Measurements from ENCODE around the gene CACNA1B. TPM values are rescaled to one million over a fixed set of nuclear protein-coding genes. Genes with fewer than 3 reads are reported as not detected.

CACNA1B gene
- total and polyA plus RNA-seq, 2 donors (not counting 1 experiment from before 2014, with no cell fraction given), result 0.15 TPM; not detected in 1

- Histone ChIP-seq H4K20me1 (ENCODE audit: control insufficient read depth, insufficient read depth, low read length, poor library complexity, severe bottlenecking) (no peaks in the 10 kb centered on the region), H3K4me1 (ENCODE audit: control insufficient read depth in 2 of 2, insufficient read depth in 2 of 2, low read length in 2 of 2) (no peaks in the 10 kb centered on the region), H3K4me2 (replicated peaks; ENCODE audit: low read depth, low read length, poor library complexity, severe bottlenecking) (no peak overlapping the region), H3K27ac (ENCODE audit: low read length in 2 of 2) (no peak overlapping the region), H2AFZ (ENCODE audit: insufficient read depth, low read depth, low read length, poor library complexity, severe bottlenecking) (no peak overlapping the region), H3K36me3 (replicated peaks in 1 of 2; ENCODE audit: control extremely low read depth in 1 of 2, control insufficient read depth in 1 of 2, extremely low read depth in 1 of 2, insufficient read depth in 2 of 2, low read length in 1 of 2) (no peaks in the 10 kb centered on the region), H3K9me3 (ENCODE audit: control extremely low read depth in 1 of 3, control insufficient read depth in 2 of 3, insufficient read depth in 1 of 3, low read length in 2 of 3) (no peaks in the 10 kb centered on the region), H3K9ac (ENCODE audit: low read length) (no peak overlapping the region), H3K27me3 (replicated peaks in 1 of 4; ENCODE audit: control extremely low read depth in 1 of 4, control insufficient read depth in 3 of 4, insufficient read depth in 4 of 4, low read length in 3 of 4) (peaks cover 0 to 7% (median 0%) of the 10 kb centered on the region in 4 experiments), H3K79me2 (ENCODE audit: control insufficient read depth, insufficient read depth, low read length) (no peaks in the 10 kb centered on the region), H3K4me3 (ENCODE audit: control extremely low read depth in 1 of 5, extremely low read depth in 1 of 5, insufficient read depth in 1 of 5, low read depth in 2 of 5, low read length in 4 of 5) (no peak overlapping the region)
- no peaks in the 10 kb centered on the region for H3K9me3 Mint-ChIP-seq (ENCODE audit: insufficient read depth)
- DNase-seq (no peak), ATAC-seq (ENCODE audit: low read depth) (no peak)
- peaks cover 15% of the 10 kb centered on the region for H3K27me3 Mint-ChIP-seq
- TF ChIP-seq CTCF (IDR thresholded peaks at IDR 0.05), result no peak
- no peak for TF ChIP-seq EZH2 (IDR thresholded peaks at IDR 0.05; ENCODE audit: borderline replicate concordance, insufficient read depth, low read depth, low read length, poor library complexity, severe bottlenecking)
- no peak overlapping the region for H3K4me3 Mint-ChIP-seq
- 90% methylated on average over 7 of the region's 7 CpGs for WGBS (ENCODE audit: insufficient coverage)
- ChIA-PET CTCF (no interaction called here), POLR2A (no interaction called here)
- no peaks in the 10 kb centered on the region for H3K4me1 Mint-ChIP-seq
- no peak overlapping the region for H3K27ac Mint-ChIP-seq
- intact Hi-C loops (cut with micrococcal nuclease), result no loop called here
These were observed 187.0 kb downstream of the CACNA1B start for GRCh38 chr9:138064547-138064946.

GRCh38 chr9:138065287-138065686 is 187.7 kb downstream of the CACNA1B start:
- no peak overlapping the region for H3K4me3 Mint-ChIP-seq
- Histone ChIP-seq H3K9me3 (ENCODE audit: control extremely low read depth in 1 of 3, control insufficient read depth in 2 of 3, insufficient read depth in 1 of 3, low read length in 2 of 3) (no peaks in the 10 kb centered on the region), H3K27ac (ENCODE audit: low read length in 2 of 2) (no peak overlapping the region), H3K79me2 (ENCODE audit: control insufficient read depth, insufficient read depth, low read length) (no peaks in the 10 kb centered on the region), H4K20me1 (ENCODE audit: control insufficient read depth, insufficient read depth, low read length, poor library complexity, severe bottlenecking) (no peaks in the 10 kb centered on the region), H3K4me2 (replicated peaks; ENCODE audit: low read depth, low read length, poor library complexity, severe bottlenecking) (no peak overlapping the region), H3K9ac (ENCODE audit: low read length) (no peak overlapping the region), H3K4me3 (ENCODE audit: control extremely low read depth in 1 of 5, extremely low read depth in 1 of 5, insufficient read depth in 1 of 5, low read depth in 2 of 5, low read length in 4 of 5) (no peak overlapping the region), H3K36me3 (replicated peaks in 1 of 2; ENCODE audit: control extremely low read depth in 1 of 2, control insufficient read depth in 1 of 2, extremely low read depth in 1 of 2, insufficient read depth in 2 of 2, low read length in 1 of 2) (no peaks in the 10 kb centered on the region), H2AFZ (ENCODE audit: insufficient read depth, low read depth, low read length, poor library complexity, severe bottlenecking) (no peak overlapping the region), H3K27me3 (replicated peaks in 1 of 4; ENCODE audit: control extremely low read depth in 1 of 4, control insufficient read depth in 3 of 4, insufficient read depth in 4 of 4, low read length in 3 of 4) (peaks cover 0 to 7% (median 0%) of the 10 kb centered on the region in 4 experiments), H3K4me1 (ENCODE audit: control insufficient read depth in 2 of 2, insufficient read depth in 2 of 2, low read length in 2 of 2) (no peaks in the 10 kb centered on the region)
- ATAC-seq (ENCODE audit: low read depth), result no peak
- H3K4me1 Mint-ChIP-seq, result no peaks in the 10 kb centered on the region
- ChIA-PET CTCF (no interaction called here), POLR2A (no interaction called here)
- H3K9me3 Mint-ChIP-seq (ENCODE audit: insufficient read depth), result no peaks in the 10 kb centered on the region
- DNase-seq, result no peak
- no peak for TF ChIP-seq CTCF (IDR thresholded peaks at IDR 0.05)
- TF ChIP-seq EZH2 (IDR thresholded peaks at IDR 0.05; ENCODE audit: borderline replicate concordance, insufficient read depth, low read depth, low read length, poor library complexity, severe bottlenecking), result no peak
- 84% methylated on average over 8 of the region's 9 CpGs for WGBS (ENCODE audit: insufficient coverage)
- H3K27ac Mint-ChIP-seq, result no peak overlapping the region
- intact Hi-C loops (cut with micrococcal nuclease), result no loop called here
- peaks cover 14% of the 10 kb centered on the region for H3K27me3 Mint-ChIP-seq
